NOMO-1 treated with DMSO at 0.1 percent for 48 hours (cell line): ENCODE results near the gene MBP.
A peak's percentile ranks its signal among the peaks of the same experiment; 100 is the strongest.
"Not testable (repeated sequence)": the region's sequence is repeated elsewhere in the genome, so short reads cannot be mapped to it uniquely, and the experiment has no call there.

Experiments used
- DNase-seq: peaks from one replicate; lab custom pipeline; 2025; ENCODE audit not compliant: unreplicated experiment; lab: John Stamatoyannopoulos, UW

Gene MBP

GRCh38 chr18:77035380-77036187, 97.0 kb downstream of the MBP start:
- no peak for DNase-seq

- DNase-seq: no peak
Measured at GRCh38 chr18:77033575-77033974, 99.0 kb downstream of the MBP start.

- no peak for DNase-seq
Measured at GRCh38 chr18:77032181-77032701, 100.3 kb downstream of the MBP start.

- no peak for DNase-seq
Measured at GRCh38 chr18:77031662-77032061, 100.9 kb downstream of the MBP start.

- DNase-seq: no peak
Measured at GRCh38 chr18:77030201-77030600, 102.4 kb downstream of the MBP start.

- no peak for DNase-seq
Measured at GRCh38 chr18:77025831-77026363, 106.7 kb downstream of the MBP start.

GRCh38 chr18:77025123-77025522, 107.5 kb downstream of the MBP start:
- no peak for DNase-seq

- no peak for DNase-seq
Measured at GRCh38 chr18:77024476-77024875, 108.1 kb downstream of the MBP start.

GRCh38 chr18:77023102-77023782, 109.3 kb downstream of the MBP start:
- DNase-seq: no peak

- no peak for DNase-seq
Measured at GRCh38 chr18:77022556-77022955, 110.0 kb downstream of the MBP start.

- no peak for DNase-seq
Measured at GRCh38 chr18:77022116-77022515, 110.5 kb downstream of the MBP start.

GRCh38 chr18:77021478-77021877, 111.1 kb downstream of the MBP start:
- not testable (repeated sequence) for DNase-seq

GRCh38 chr18:77021075-77021474, 111.5 kb downstream of the MBP start:
- DNase-seq: no peak

- DNase-seq: no peak
Measured at GRCh38 chr18:77020561-77020960, 112.0 kb downstream of the MBP start.

GRCh38 chr18:77019641-77020040, 112.9 kb downstream of the MBP start:
- DNase-seq: no peak

- not testable (repeated sequence) for DNase-seq
Measured at GRCh38 chr18:77018650-77019049, 113.9 kb downstream of the MBP start.

GRCh38 chr18:77017355-77017754, 115.2 kb downstream of the MBP start:
- no peak for DNase-seq

GRCh38 chr18:77016936-77017335, 115.6 kb downstream of the MBP start:
- no peak for DNase-seq

- DNase-seq: no peak
Measured at GRCh38 chr18:77015771-77016710, 116.5 kb downstream of the MBP start.

GRCh38 chr18:77015169-77015568, 117.4 kb downstream of the MBP start:
- peak; percentile 70 for DNase-seq

- DNase-seq: no peak
Measured at GRCh38 chr18:77014538-77014937, 118.0 kb downstream of the MBP start.
